ENCODE data around the gene LRP1-AS. TPM values are rescaled to one million over a fixed set of nuclear protein-coding genes. Genes with fewer than 3 reads are reported as not detected.

LRP1-AS gene
- total RNA-seq, 1 experiment from 2014 or later, result not detected

DNA sequence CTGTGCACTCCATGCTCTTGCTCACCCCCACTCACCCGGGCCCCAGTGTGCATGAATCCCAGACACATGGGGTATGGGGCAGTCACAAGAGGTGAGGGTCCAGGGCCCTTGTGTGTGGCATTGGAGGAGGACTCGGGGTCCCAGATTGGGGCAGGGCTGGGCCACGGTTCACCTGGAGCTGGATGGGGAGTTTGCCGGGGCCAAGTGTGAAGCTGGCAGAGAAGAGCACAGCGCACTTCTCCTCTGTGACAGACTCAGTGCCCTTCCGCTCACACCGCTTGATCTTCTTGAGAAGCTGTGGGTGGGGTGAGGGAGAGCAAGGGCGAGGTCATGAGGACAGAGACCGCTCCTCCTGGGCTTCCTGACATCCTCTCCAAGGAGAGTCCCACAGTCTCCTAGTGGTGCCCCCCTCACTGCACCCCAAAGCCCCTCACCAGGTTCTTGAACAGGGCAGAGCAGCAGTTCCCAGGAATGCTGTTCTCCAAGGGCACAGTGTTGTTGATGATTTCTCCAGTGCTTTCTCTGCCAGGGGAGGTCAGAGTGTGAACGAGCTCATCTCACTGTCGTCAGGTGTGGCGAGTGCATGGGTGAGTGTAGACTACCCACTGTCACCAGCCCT, 43.0 kb downstream of the LRP1-AS start:
- no peaks in the 10 kb centered on the region for H3K9me2 ChIP-seq (ENCODE audit: insufficient read depth)

More for the DNA sequence above, 43.0 kb downstream of the LRP1-AS start:
- H3K27ac ChIP-seq (ENCODE audit: low read depth, low read length), result no peak overlapping the region
- no peak overlapping the region for H3K4me3 ChIP-seq (replicated peaks in 1 of 2; ENCODE audit: low read depth in 1 of 2, low read length in 2 of 2)
- ATAC-seq (no peak), DNase-seq (ENCODE audit: low read depth, low spot score) (no peak)
- no peaks in the 10 kb centered on the region for H4K20me1 ChIP-seq (ENCODE audit: insufficient read depth)
- H2AFZ ChIP-seq (ENCODE audit: low read depth, low read length, poor library complexity, severe bottlenecking), result no peak overlapping the region
- H3K9me3 ChIP-seq (ENCODE audit: control insufficient read depth in 1 of 2, insufficient read depth in 1 of 2, low read depth in 1 of 2, low read length in 2 of 2), result no peaks in the 10 kb centered on the region
- BruUV-seq (replicated peaks), result no TSS peak
- H3K9ac ChIP-seq (ENCODE audit: low read length), result no peak overlapping the region
- H3K36me3 ChIP-seq (ENCODE audit: control insufficient read depth in 1 of 2, insufficient read depth in 2 of 2, low read length in 2 of 2), result peaks cover 0 to 7% of the 10 kb centered on the region in 2 experiments; a peak in 1 of 4 replicates
- CTCF ChIA-PET, result interaction anchor here (1.4 kb wide), 1 partner anchor 35 kb away, joined by 3 read pairs; no protein-coding TSS in a partner anchor
- no peak overlapping the region for H3K4me2 ChIP-seq (ENCODE audit: low read length)
- RAD21 ChIA-PET (ENCODE audit: low non-redundant PET in 1 of 2, low total read pairs in 2 of 2, uncharacterized antibody in 2 of 2, unreplicated experiment in 2 of 2), result no interaction called here
- no peak for TF ChIP-seq ELF1 (IDR thresholded peaks at IDR 0.05; ENCODE audit: borderline replicate concordance, low read depth)
- no peak for TF ChIP-seq ZNF274 (IDR thresholded peaks at IDR 0.05; ENCODE audit: low read depth, low read length)
- TF ChIP-seq, protein P1, sequence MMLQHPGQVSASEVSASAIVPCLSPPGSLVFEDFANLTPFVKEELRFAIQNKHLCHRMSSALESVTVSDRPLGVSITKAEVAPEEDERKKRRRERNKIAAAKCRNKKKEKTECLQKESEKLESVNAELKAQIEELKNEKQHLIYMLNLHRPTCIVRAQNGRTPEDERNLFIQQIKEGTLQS (IDR thresholded peaks at IDR 0.05), result no peak
- no peak for TF ChIP-seq RAD21 (IDR thresholded peaks at IDR 0.05; ENCODE audit: low read depth)
- TF ChIP-seq EGR1 (IDR thresholded peaks at IDR 0.05; ENCODE audit: low read depth), result no peak
- no peak for TF ChIP-seq SRF (IDR thresholded peaks at IDR 0.05; ENCODE audit: low read depth)
- no peak for TF ChIP-seq POLR2A (IDR thresholded peaks at IDR 0.05; ENCODE audit: borderline replicate concordance, extremely low read depth, insufficient read depth, insufficient read length)
- TF ChIP-seq EZH2phosphoT487 (IDR thresholded peaks at IDR 0.05; ENCODE audit: borderline replicate concordance), result no peak
- no peak for TF ChIP-seq CBX3 (IDR thresholded peaks at IDR 0.05; ENCODE audit: low read depth)
- no peak for TF ChIP-seq SIN3A (IDR thresholded peaks at IDR 0.05; ENCODE audit: low read depth)
- TF ChIP-seq, protein P2, sequence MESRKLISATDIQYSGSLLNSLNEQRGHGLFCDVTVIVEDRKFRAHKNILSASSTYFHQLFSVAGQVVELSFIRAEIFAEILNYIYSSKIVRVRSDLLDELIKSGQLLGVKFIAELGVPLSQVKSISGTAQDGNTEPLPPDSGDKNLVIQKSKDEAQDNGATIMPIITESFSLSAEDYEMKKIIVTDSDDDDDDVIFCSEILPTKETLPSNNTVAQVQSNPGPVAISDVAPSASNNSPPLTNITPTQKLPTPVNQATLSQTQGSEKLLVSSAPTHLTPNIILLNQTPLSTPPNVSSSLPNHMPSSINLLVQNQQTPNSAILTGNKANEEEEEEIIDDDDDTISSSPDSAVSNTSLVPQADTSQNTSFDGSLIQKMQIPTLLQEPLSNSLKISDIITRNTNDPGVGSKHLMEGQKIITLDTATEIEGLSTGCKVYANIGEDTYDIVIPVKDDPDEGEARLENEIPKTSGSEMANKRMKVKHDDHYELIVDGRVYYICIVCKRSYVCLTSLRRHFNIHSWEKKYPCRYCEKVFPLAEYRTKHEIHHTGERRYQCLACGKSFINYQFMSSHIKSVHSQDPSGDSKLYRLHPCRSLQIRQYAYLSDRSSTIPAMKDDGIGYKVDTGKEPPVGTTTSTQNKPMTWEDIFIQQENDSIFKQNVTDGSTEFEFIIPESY (IDR thresholded peaks at IDR 0.05; ENCODE audit: extremely low read depth, insufficient replicate concordance, low read length), result no peak
- intact Hi-C loops (cut with micrococcal nuclease), result no loop called here
- H3K4me1 ChIP-seq (ENCODE audit: control insufficient read depth in 1 of 2, insufficient read depth in 2 of 2, low read length in 2 of 2), result peaks cover 12 to 22% of the 10 kb centered on the region in 2 experiments
- H3K79me2 ChIP-seq (ENCODE audit: insufficient read depth, low read length), result peaks cover 2% of the 10 kb centered on the region
- POLR2A ChIA-PET, result interaction anchor here (1.4 kb wide), 1 partner anchor 10 kb away, joined by 3 read pairs; no protein-coding TSS in a partner anchor
- no peaks in the 10 kb centered on the region for H3K27me3 ChIP-seq (ENCODE audit: insufficient read depth, low read length)

All from HCT116 (cell line).